CD14-positive monocyte (primary cell): ENCODE measurements around the gene RHOBTB1. TPM values are rescaled to one million over a fixed set of nuclear protein-coding genes. Genes with fewer than 3 reads are reported as not detected.

Experiments
- DNase-seq, 3 donors: peaks; one replicate each; pipeline ENCODE4 v3.0.0-alpha.2; 2011 to 2022
- H2AFZ ChIP-seq: 2 replicates; pipeline ENCODE4 v1.6.0; 2012; ENCODE audit warnings: mild to moderate bottlenecking, low read depth, low read length, inconsistent platforms; ENCODE audit not compliant: insufficient read depth, poor library complexity, severe bottlenecking
- H3K27ac ChIP-seq, 2 donors: 1 replicate in 1 of 2; 2 replicates in 1 of 2; pipeline ENCODE4 v1.5.1; 2012 to 2013; ENCODE audit warnings: low read length in 2 of 2, control low read depth in 1 of 2, inconsistent platforms in 1 of 2, low read depth in 1 of 2, mild to moderate bottlenecking in 1 of 2
- H3K27me3 ChIP-seq, 2 donors: one replicate each; pipeline versions ENCODE4 v1.6.0 to v1.6.1; 2011 to 2013; ENCODE audit warnings: low read length in 2 of 2; ENCODE audit not compliant: control insufficient read depth in 2 of 2, insufficient read depth in 2 of 2
- H3K36me3 ChIP-seq, 2 donors: replicated peaks in 1 of 2; 1 replicate in 1 of 2; 2 replicates in 1 of 2; pipeline versions ENCODE4 v1.5.1 to v1.6.1; 2012 to 2013; ENCODE audit warnings: low read length in 2 of 2, control low read depth in 1 of 2, inconsistent platforms in 1 of 2, mild to moderate bottlenecking in 1 of 2; ENCODE audit not compliant: insufficient read depth in 2 of 2, control insufficient read depth in 1 of 2
- H3K4me1 ChIP-seq, 2 donors: 1 replicate in 1 of 2; 2 replicates in 1 of 2; pipeline versions ENCODE4 v1.5.1 to v1.6.1; 2012 to 2013; ENCODE audit warnings: low read length in 2 of 2, control low read depth in 1 of 2, inconsistent platforms in 1 of 2, mild to moderate bottlenecking in 1 of 2, moderate library complexity in 1 of 2; ENCODE audit not compliant: insufficient read depth in 2 of 2, control insufficient read depth in 1 of 2
- H3K4me2 ChIP-seq: replicated peaks from 2 replicates; pipeline ENCODE3; 2012; ENCODE audit warnings: low read length, moderate library complexity, mild to moderate bottlenecking; ENCODE audit not compliant: poor library complexity, severe bottlenecking; ENCODE audit errors: extremely low read depth
- H3K4me3 ChIP-seq, 3 experiments: fragments of 200-600 bp in 1 of 3; sonication (generic) in 1 of 3; replicated peaks in 1 of 3; 1 replicate in 2 of 3; 2 replicates in 1 of 3; pipeline ENCODE4 v1.5.1; 2011 to 2013; ENCODE audit warnings: low read length in 3 of 3, mild to moderate bottlenecking in 3 of 3, control low read depth in 2 of 3, low read depth in 2 of 3, inconsistent platforms in 1 of 3, moderate library complexity in 1 of 3
- H3K79me2 ChIP-seq: 2 replicates; pipeline ENCODE4 v1.6.0; 2012; ENCODE audit warnings: mild to moderate bottlenecking, control low read depth, inconsistent platforms, low read length, moderate library complexity; ENCODE audit not compliant: insufficient read depth
- H3K9ac ChIP-seq: 2 replicates; pipeline ENCODE4 v1.6.0; 2017; ENCODE audit warnings: low read length, mild to moderate bottlenecking; ENCODE audit not compliant: insufficient read depth, poor library complexity, severe bottlenecking
- H3K9me3 ChIP-seq, 2 donors: replicated peaks in 1 of 2; 1 replicate in 1 of 2; 2 replicates in 1 of 2; pipeline versions ENCODE4 v1.5.1 to v1.6.1; 2012 to 2013; ENCODE audit warnings: low read length in 2 of 2, control low read depth in 1 of 2; ENCODE audit not compliant: control insufficient read depth in 1 of 2, insufficient read depth in 1 of 2
- H4K20me1 ChIP-seq: 2 replicates; pipeline ENCODE4 v1.6.0; 2012; ENCODE audit warnings: mild to moderate bottlenecking, low read length, control low read depth, moderate library complexity; ENCODE audit not compliant: insufficient read depth
- H3K27ac Mint-ChIP-seq, 7 donors: one replicate each; pipeline ENCODE4 v1.8.0; 2020; ENCODE audit warnings: mild to moderate bottlenecking in 7 of 7, mixed read lengths in 7 of 7, moderate library complexity in 6 of 7, inconsistent platforms in 2 of 7
- H3K27me3 Mint-ChIP-seq, 3 donors: one replicate each; pipeline ENCODE4 v1.8.0; 2021 to 2022; ENCODE audit warnings: low read depth in 3 of 3, mild to moderate bottlenecking in 3 of 3, mixed read lengths in 3 of 3, moderate library complexity in 3 of 3, inconsistent platforms in 1 of 3
- H3K36me3 Mint-ChIP-seq, 2 donors: one replicate each; pipeline ENCODE4 v1.8.0; 2020; ENCODE audit warnings: mixed read lengths in 2 of 2, inconsistent platforms in 1 of 2, mild to moderate bottlenecking in 1 of 2
- H3K4me1 Mint-ChIP-seq: one replicate; pipeline ENCODE4 v1.8.0; 2020; ENCODE audit warnings: mild to moderate bottlenecking, mixed read lengths
- H3K4me3 Mint-ChIP-seq, 2 donors: one replicate each; pipeline ENCODE4 v1.8.0; 2020; ENCODE audit warnings: mild to moderate bottlenecking in 2 of 2, mixed read lengths in 2 of 2, moderate library complexity in 1 of 2
- H3K9me3 Mint-ChIP-seq, 7 donors: one replicate each; pipeline ENCODE4 v1.8.0; 2020 to 2022; ENCODE audit warnings: mixed read lengths in 7 of 7, mild to moderate bottlenecking in 6 of 7, moderate library complexity in 6 of 7, inconsistent platforms in 2 of 7
- CTCF ChIP-seq: fragments of 200-600 bp; IDR thresholded peaks from one replicate; pipeline ENCODE4 v1.8.0; 2022; ENCODE audit warnings: antibody characterized with exemption, mild to moderate bottlenecking
- WGBS: methylation state at CpG from one replicate; pipeline ENCODE4 v1.1.5; 2013; ENCODE audit warnings: missing lambda C conversion rate; ENCODE audit not compliant: insufficient coverage; 5-methylcytosine and 5-hydroxymethylcytosine counted together
- intact Hi-C, 2 donors: fragments of 100-400 bp; cut with micrococcal nuclease; formaldehyde crosslinking; loops; one replicate each; pipeline versions ENCODE4 v1.15.0 to v1.15.1; 2023
- polyA plus RNA-seq, 3 donors: library from polyadenylated mRNA; depleted of rRNA in 1 of 3; unstranded in 2 of 3; stranded (reverse) in 1 of 3; fragments of 300-500 nt in 2 of 3; fragments of >200 nt in 1 of 3; fragmentation: Illumina TruSeq in 2 of 3; gene quantifications; 1 replicate in 2 of 3; 2 replicates in 1 of 3; pipeline ENCODE4 v1.2.3, GENCODE V29; 2012 to 2021

Gene RHOBTB1
- polyA plus RNA-seq, 3 donors, result 0.41 to 0.96 (median 0.62) TPM

GRCh38 chr10:60914690-60915141 lies 29.3 kb downstream of the RHOBTB1 start:
- Histone ChIP-seq H3K9me3 (peaks cover 0 to 4% of the 10 kb centered on the region in 2 donors), H2AFZ (no peak overlapping the region), H3K4me3 (no peak overlapping the region), H3K27ac (no peak overlapping the region), H3K4me2 (no peak overlapping the region), H4K20me1 (no peaks in the 10 kb centered on the region), H3K27me3 (no peaks in the 10 kb centered on the region), H3K79me2 (no peaks in the 10 kb centered on the region), H3K9ac (no peak overlapping the region), H3K36me3 (no peaks in the 10 kb centered on the region), H3K4me1 (peaks cover 3 to 8% of the 10 kb centered on the region in 2 donors)
- H3K4me3 Mint-ChIP-seq, result no peak overlapping the region
- DNase-seq, result no peak
- H3K27me3 Mint-ChIP-seq, result no peaks in the 10 kb centered on the region
- WGBS, result 71% methylated on average over 1 of the region's 1 CpG
- H3K9me3 Mint-ChIP-seq, result peaks cover 0 to 10% (median 5%) of the 10 kb centered on the region in 7 donors
- intact Hi-C loops, result no loop called here
- H3K4me1 Mint-ChIP-seq, result peaks cover 14% of the 10 kb centered on the region
- no peak for TF ChIP-seq CTCF
- no peak overlapping the region for H3K27ac Mint-ChIP-seq
- H3K36me3 Mint-ChIP-seq, result no peaks in the 10 kb centered on the region

GRCh38 chr10:60913657-60914056 lies 30.3 kb downstream of the RHOBTB1 start:
- Histone ChIP-seq H3K27ac (no peak overlapping the region), H3K79me2 (no peaks in the 10 kb centered on the region), H3K9me3 (peaks cover 0 to 4% of the 10 kb centered on the region in 2 donors), H3K9ac (no peak overlapping the region), H4K20me1 (no peaks in the 10 kb centered on the region), H2AFZ (no peak overlapping the region), H3K4me1 (peaks cover 3 to 8% of the 10 kb centered on the region in 2 donors), H3K4me3 (no peak overlapping the region), H3K27me3 (no peaks in the 10 kb centered on the region), H3K4me2 (no peak overlapping the region), H3K36me3 (no peaks in the 10 kb centered on the region)
- no peak overlapping the region for H3K4me3 Mint-ChIP-seq
- H3K36me3 Mint-ChIP-seq, result no peaks in the 10 kb centered on the region
- DNase-seq, result no peak
- TF ChIP-seq CTCF, result no peak
- H3K27me3 Mint-ChIP-seq, result no peaks in the 10 kb centered on the region
- H3K4me1 Mint-ChIP-seq, result peaks cover 14% of the 10 kb centered on the region
- H3K9me3 Mint-ChIP-seq, result peaks cover 0 to 10% (median 5%) of the 10 kb centered on the region in 7 donors
- WGBS, result no CpG with 5 or more reads among the region's 3 CpGs
- intact Hi-C loops, result no loop called here
- H3K27ac Mint-ChIP-seq, result no peak overlapping the region
